IMR-90 (cell line): Measurements from ENCODE around the gene TRAIP. TPM values are rescaled to one million over a fixed set of nuclear protein-coding genes. Genes with fewer than 3 reads are reported as not detected.

ENCODE experiments used
- ATAC-seq: fragments of 200-7000 bp; cut with Tn5 transposase; 2 replicates; pipeline ENCODE4 v1.9.1; 2020; ENCODE audit warnings: low read depth, mild to moderate bottlenecking, moderate library complexity
- BruUV-seq: library from RNA; stranded (reverse); fragments of 400-500 nt; replicated peaks from 2 replicates; lab custom pipeline; 2021; lab: Mats Ljungman, UMichigan
- CTCF ChIA-PET: fragments of 300-600 bp; formaldehyde crosslinking; extraction: SDS; loops from one replicate; lab custom pipeline; 2021; ENCODE audit warnings: antibody characterized with exemption; lab: Yijun Ruan, JAX
- POLR2A ChIA-PET: fragments of 300-600 bp; sonication (Branson Sonifier 250); formaldehyde crosslinking; loops from one replicate; lab custom pipeline; 2022; ENCODE audit warnings: antibody characterized with exemption; ENCODE audit not compliant: unreplicated experiment; lab: Charles Lee
- DNase-seq: peaks from one replicate; pipeline ENCODE4 v3.0.0; 2013
- H2AFZ ChIP-seq: replicated peaks from 2 replicates; pipeline ENCODE3; 2013; ENCODE audit warnings: low read length, mild to moderate bottlenecking; ENCODE audit not compliant: poor library complexity
- H2AK5ac ChIP-seq: 2 replicates; pipeline ENCODE4 v1.6.1; 2013; ENCODE audit warnings: low read depth, low read length, inconsistent platforms
- H2AK9ac ChIP-seq: replicated peaks from 2 replicates; pipeline ENCODE3; 2013; ENCODE audit warnings: mild to moderate bottlenecking, low read depth, low read length, moderate library complexity; ENCODE audit not compliant: poor library complexity
- H2BK120ac ChIP-seq: 2 replicates; pipeline ENCODE4 v1.6.1; 2013; ENCODE audit warnings: low read depth, low read length, inconsistent platforms
- H2BK15ac ChIP-seq: 3 replicates; pipeline ENCODE4 v1.6.1; 2013; ENCODE audit warnings: low read depth, low read length, inconsistent platforms
- H2BK20ac ChIP-seq: 2 replicates; pipeline ENCODE4 v1.6.1; 2013; ENCODE audit warnings: low read depth, mild to moderate bottlenecking, inconsistent platforms, low read length, moderate library complexity
- H2BK5ac ChIP-seq: 2 replicates; pipeline ENCODE4 v1.6.1; 2013; ENCODE audit warnings: mild to moderate bottlenecking, low read depth, low read length, inconsistent platforms; ENCODE audit not compliant: poor library complexity, severe bottlenecking
- H3K14ac ChIP-seq: replicated peaks from 2 replicates; pipeline ENCODE4 v1.6.1; 2013; ENCODE audit warnings: low read depth, low read length, inconsistent platforms
- H3K18ac ChIP-seq: 2 replicates; pipeline ENCODE4 v1.6.1; 2013; ENCODE audit warnings: low read depth, low read length, control low read depth
- H3K23ac ChIP-seq: 2 replicates; pipeline ENCODE4 v1.6.1; 2013; ENCODE audit warnings: low read depth, low read length, inconsistent platforms
- H3K27ac ChIP-seq: 2 replicates; pipeline ENCODE4 v1.5.1; 2013; ENCODE audit warnings: mild to moderate bottlenecking, control low read depth, low read length; ENCODE audit not compliant: insufficient read depth
- H3K27me3 ChIP-seq: 2 replicates; pipeline ENCODE4 v1.6.1; 2013; ENCODE audit warnings: low read length; ENCODE audit not compliant: control insufficient read depth, insufficient read depth
- H3K36me3 ChIP-seq: 2 replicates; pipeline ENCODE4 v1.6.1; 2013; ENCODE audit warnings: low read length, mixed read lengths; ENCODE audit not compliant: control insufficient read depth, insufficient read depth
- H3K4ac ChIP-seq: 2 replicates; pipeline ENCODE4 v1.6.1; 2013; ENCODE audit warnings: low read depth, low read length, inconsistent platforms
- H3K4me1 ChIP-seq: 2 replicates; pipeline ENCODE4 v1.6.1; 2013; ENCODE audit warnings: low read length, mixed read lengths; ENCODE audit not compliant: control insufficient read depth, insufficient read depth
- H3K4me2 ChIP-seq: 2 replicates; pipeline ENCODE4 v1.6.1; 2013; ENCODE audit warnings: low read depth, mild to moderate bottlenecking, control low read depth, low read length, moderate library complexity
- H3K4me3 ChIP-seq: 2 replicates; pipeline ENCODE4 v1.5.1; 2013; ENCODE audit warnings: low read depth, mild to moderate bottlenecking, control low read depth, low read length, moderate library complexity; ENCODE audit not compliant: insufficient read depth
- H3K56ac ChIP-seq: 2 replicates; pipeline ENCODE4 v1.6.1; 2013; ENCODE audit warnings: low read length, inconsistent platforms; ENCODE audit not compliant: insufficient read depth; ENCODE audit errors: extremely low read depth
- H3K79me1 ChIP-seq, 2 experiments: 2 replicates each; pipeline ENCODE4 v1.6.1; 2013; ENCODE audit warnings: low read length in 2 of 2, inconsistent platforms in 1 of 2, low read depth in 1 of 2
- H3K9ac ChIP-seq: 2 replicates; pipeline ENCODE4 v1.6.1; 2013; ENCODE audit warnings: low read depth, low read length, control low read depth
- H3K9me1 ChIP-seq: 2 replicates; pipeline ENCODE4 v1.6.1; 2013; ENCODE audit warnings: low read length, inconsistent platforms; ENCODE audit not compliant: insufficient read depth
- H3K9me3 ChIP-seq: 2 replicates; pipeline ENCODE4 v1.6.1; 2013; ENCODE audit warnings: low read length; ENCODE audit not compliant: control insufficient read depth, insufficient read depth
- H4K20me1 ChIP-seq: 2 replicates; pipeline ENCODE4 v1.6.1; 2013; ENCODE audit warnings: low read length, inconsistent platforms; ENCODE audit not compliant: insufficient read depth
- H4K5ac ChIP-seq: 2 replicates; pipeline ENCODE4 v1.6.1; 2013; ENCODE audit warnings: mild to moderate bottlenecking, low read depth, low read length, control low read depth
- H4K8ac ChIP-seq, 2 experiments: 2 replicates each; pipeline ENCODE4 v1.6.1; 2013; ENCODE audit warnings: low read depth in 2 of 2, low read length in 2 of 2, control low read depth in 1 of 2, inconsistent platforms in 1 of 2
- H4K91ac ChIP-seq: 2 replicates; pipeline ENCODE4 v1.6.1; 2013; ENCODE audit warnings: low read depth, low read length, inconsistent platforms; ENCODE audit not compliant: insufficient read depth
- BHLHE40 ChIP-seq: fragments of 150-350 bp; IDR thresholded peaks from 2 replicates; pipeline ENCODE4 v1.6.1; 2016; ENCODE audit warnings: mild to moderate bottlenecking, low read depth, low read length
- CEBPB ChIP-seq: IDR thresholded peaks from 2 replicates; pipeline ENCODE4 v1.6.1; 2012; ENCODE audit warnings: low read depth, low read length, improper control_type of control experiment
- CTCF ChIP-seq: conservative IDR thresholded peaks from 2 replicates; pipeline ENCODE4 v1.5.1; 2012; ENCODE audit warnings: mild to moderate bottlenecking, low read depth, low read length, improper control_type of control experiment
- ELK1 ChIP-seq: fragments of 150-350 bp; IDR thresholded peaks from 2 replicates; pipeline ENCODE4 v1.6.1; 2016; ENCODE audit warnings: low read depth, mild to moderate bottlenecking, low read length, moderate library complexity, borderline replicate concordance
- FOS ChIP-seq: fragments of 150-350 bp; IDR thresholded peaks from 2 replicates; pipeline ENCODE4 v1.6.1; 2016; ENCODE audit warnings: low read depth, low read length
- MAFK ChIP-seq: IDR thresholded peaks from 2 replicates; pipeline ENCODE4 v1.6.1; 2012; ENCODE audit warnings: low read depth, low read length, improper control_type of control experiment
- MAZ ChIP-seq: IDR thresholded peaks from 2 replicates; pipeline ENCODE4 v1.6.1; 2012; ENCODE audit warnings: low read depth, mild to moderate bottlenecking, low read length, improper control_type of control experiment, moderate library complexity, borderline replicate concordance
- MXI1 ChIP-seq: IDR thresholded peaks from 2 replicates; pipeline ENCODE4 v1.6.1; 2012; ENCODE audit warnings: low read depth, mild to moderate bottlenecking, low read length, moderate library complexity, borderline replicate concordance
- NFE2L2 ChIP-seq: fragments of 150-350 bp; IDR thresholded peaks from 2 replicates; pipeline ENCODE4 v1.6.1; 2016; ENCODE audit warnings: low read depth, mild to moderate bottlenecking, low read length
- POLR2A ChIP-seq: IDR thresholded peaks from 2 replicates; pipeline ENCODE4 v1.6.1; 2012; ENCODE audit warnings: mild to moderate bottlenecking, low read depth, low read length
- RAD21 ChIP-seq: IDR thresholded peaks from 2 replicates; pipeline ENCODE4 v1.6.1; 2012; ENCODE audit warnings: low read length, improper control_type of control experiment
- RCOR1 ChIP-seq: IDR thresholded peaks from 2 replicates; pipeline ENCODE4 v1.6.1; 2012; ENCODE audit warnings: mild to moderate bottlenecking, low read length, improper control_type of control experiment; ENCODE audit not compliant: insufficient replicate concordance
- RFX5 ChIP-seq: IDR thresholded peaks from 2 replicates; pipeline ENCODE4 v1.8.0; 2012; ENCODE audit warnings: low read depth, mild to moderate bottlenecking, low read length, moderate library complexity
- SMC3 ChIP-seq: fragments of 150-350 bp; IDR thresholded peaks from 2 replicates; pipeline ENCODE4 v1.6.1; 2016; ENCODE audit warnings: low read depth, mild to moderate bottlenecking, antibody characterized with exemption, low read length, moderate library complexity
- WGBS, 2 experiments: methylation state at CpG; one replicate each; pipeline versions ENCODE4 v1.1.5 to v1.1.7; 2013; ENCODE audit warnings: missing lambda C conversion rate in 2 of 2; ENCODE audit not compliant: insufficient read length in 1 of 2; ENCODE audit errors: extremely low coverage in 2 of 2; 5-methylcytosine and 5-hydroxymethylcytosine counted together
- dilution Hi-C: fragments of 300-500 bp; cut with HindIII; formaldehyde crosslinking; loops from one replicate; pipeline ENCODE4 v1.14.3; 2018; ENCODE audit warnings: low sequenced_read_pairs; ENCODE audit not compliant: unreplicated experiment
- in situ Hi-C: fragments of 300-500 bp; cut with MboI; formaldehyde crosslinking; loops from 3 replicates; pipeline ENCODE4 v1.14.3; 2019; ENCODE audit warnings: low sequenced_read_pairs, inconsistent platforms, mixed read lengths
- intact Hi-C: fragments of 100-400 bp; cut with micrococcal nuclease; formaldehyde crosslinking; loops from 2 replicates; pipeline ENCODE4 v1.10.0; 2022
- polyA plus RNA-seq, 3 experiments: library from polyadenylated mRNA; depleted of rRNA; stranded (reverse); fragments of >200 nt; gene quantifications; 2 replicates each; pipeline ENCODE4 v1.2.3, GENCODE V29; 2012; ENCODE audit warnings: low replicate concordance in 1 of 3
- total RNA-seq: library from RNA; depleted of rRNA; stranded (reverse); fragments of >200 nt; gene quantifications from 2 replicates; pipeline ENCODE4 v1.2.3, GENCODE V29; 2012
- TF ChIP-seq, protein P1 (sequence below): fragments of 150-350 bp; IDR thresholded peaks from 2 replicates; pipeline ENCODE4 v1.6.1; 2017; ENCODE audit warnings: mild to moderate bottlenecking, antibody characterized with exemption, low read length, low read depth

Gene TRAIP
- total and polyA plus RNA-seq, 2 of the 4 experiments (the other 2 are of a cell fraction), result 6.3 to 9.2 TPM

GRCh38 chr3:49779358-49780079, 76.8 kb downstream of the TRAIP start:
- Histone ChIP-seq H3K9ac (no peak overlapping the region), H3K4me2 (no peak overlapping the region), H2AK9ac (no peak overlapping the region), H3K9me1 (peaks cover 14% of the 10 kb centered on the region), H3K27me3 (no peaks in the 10 kb centered on the region), H4K5ac (no peak overlapping the region), H3K4ac (no peak overlapping the region), H3K36me3 (peaks cover 12% of the 10 kb centered on the region), H4K8ac (no peak overlapping the region), H2AK5ac (no peak overlapping the region), H3K79me1 (peaks cover 11 to 76% of the 10 kb centered on the region in 2 experiments), H3K4me3 (no peak overlapping the region), H3K56ac (no peak overlapping the region), H2BK20ac (no peak overlapping the region), H2BK120ac (no peak overlapping the region), H2BK15ac (no peak overlapping the region), H3K9me3 (no peaks in the 10 kb centered on the region), H3K27ac (no peak overlapping the region), H3K4me1 (peaks cover 11% of the 10 kb centered on the region), H3K14ac (no peak overlapping the region), H2AFZ (no peak overlapping the region), H3K23ac (no peak overlapping the region), H3K18ac (no peak overlapping the region), H2BK5ac (no peak overlapping the region), H4K20me1 (peaks cover 55% of the 10 kb centered on the region), H4K91ac (no peak overlapping the region)
- ChIA-PET CTCF (no interaction called here), POLR2A (interaction anchor here (0.6 kb wide), 1 partner anchor 29 kb away, joined by 9 read pairs; no protein-coding TSS in a partner anchor)
- ATAC-seq (no peak), DNase-seq (no peak)
- intact Hi-C loops, result no loop called here
- dilution Hi-C loops, result no loop called here
- no peak for TF ChIP-seq FOS
- no peak for TF ChIP-seq POLR2A
- no peak for TF ChIP-seq MXI1
- TF ChIP-seq, protein P1, sequence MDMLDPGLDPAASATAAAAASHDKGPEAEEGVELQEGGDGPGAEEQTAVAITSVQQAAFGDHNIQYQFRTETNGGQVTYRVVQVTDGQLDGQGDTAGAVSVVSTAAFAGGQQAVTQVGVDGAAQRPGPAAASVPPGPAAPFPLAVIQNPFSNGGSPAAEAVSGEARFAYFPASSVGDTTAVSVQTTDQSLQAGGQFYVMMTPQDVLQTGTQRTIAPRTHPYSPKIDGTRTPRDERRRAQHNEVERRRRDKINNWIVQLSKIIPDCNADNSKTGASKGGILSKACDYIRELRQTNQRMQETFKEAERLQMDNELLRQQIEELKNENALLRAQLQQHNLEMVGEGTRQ, result no peak
- no peak for TF ChIP-seq RFX5
- no peak for TF ChIP-seq MAZ
- TF ChIP-seq CEBPB, result no peak
- no peak for TF ChIP-seq RAD21
- TF ChIP-seq ELK1, result no peak
- TF ChIP-seq SMC3, result no peak
- no peak for TF ChIP-seq RCOR1
- no peak for TF ChIP-seq BHLHE40
- TF ChIP-seq CTCF, result no peak
- no peak for TF ChIP-seq NFE2L2
- TF ChIP-seq MAFK, result no peak
- in situ Hi-C loops, result no loop called here
- no TSS peak for BruUV-seq
- 100% methylated on average over 3 of the region's 5 CpGs; no CpG with 5 or more reads in 1 of the 2 experiments for WGBS, 2 experiments
